GM23248 (cell line): Measurements from ENCODE around the gene FREM2. TPM values are rescaled to one million over a fixed set of nuclear protein-coding genes. Genes with fewer than 3 reads are reported as not detected.

ENCODE experiments used
- DNase-seq: peaks from one replicate; pipeline ENCODE4 v3.0.0-alpha.2; 2015
- H2AFZ ChIP-seq: fragments of 200-600 bp; sonication (generic); 2 replicates; pipeline ENCODE4 v1.6.1; 2016; ENCODE audit warnings: antibody characterized with exemption
- H3F3A ChIP-seq: fragments of 200-600 bp; sonication (generic); 2 replicates; pipeline ENCODE4 v1.6.1; 2016; ENCODE audit warnings: mild to moderate bottlenecking, antibody characterized with exemption, mixed run types; ENCODE audit not compliant: insufficient read depth
- H3K27ac ChIP-seq: fragments of 200-600 bp; sonication (generic); 2 replicates; pipeline ENCODE4 v1.5.1; 2016; ENCODE audit warnings: mild to moderate bottlenecking
- H3K27me3 ChIP-seq: fragments of 200-600 bp; sonication (generic); replicated peaks from 2 replicates; pipeline ENCODE4 v1.6.1; 2016; ENCODE audit warnings: mild to moderate bottlenecking; ENCODE audit not compliant: insufficient read depth
- H3K36me3 ChIP-seq: fragments of 200-600 bp; sonication (generic); 2 replicates; pipeline ENCODE4 v1.6.1; 2016; ENCODE audit warnings: low read depth, mild to moderate bottlenecking
- H3K4me1 ChIP-seq: fragments of 200-600 bp; sonication (generic); 2 replicates; pipeline ENCODE4 v1.6.1; 2016; ENCODE audit warnings: mild to moderate bottlenecking; ENCODE audit not compliant: insufficient read depth
- H3K4me2 ChIP-seq: fragments of 200-600 bp; sonication (generic); one replicate; pipeline ENCODE4 v1.6.1; 2016; ENCODE audit warnings: mild to moderate bottlenecking; ENCODE audit not compliant: unreplicated experiment
- H3K4me3 ChIP-seq: fragments of 200-600 bp; sonication (generic); 2 replicates; pipeline ENCODE4 v1.5.1; 2016; ENCODE audit warnings: mild to moderate bottlenecking
- H3K79me2 ChIP-seq: fragments of 200-600 bp; sonication (generic); 2 replicates; pipeline ENCODE4 v1.6.1; 2016; ENCODE audit warnings: mild to moderate bottlenecking; ENCODE audit not compliant: insufficient read depth
- H3K9ac ChIP-seq: fragments of 200-600 bp; sonication (generic); 2 replicates; pipeline ENCODE4 v1.6.1; 2016; ENCODE audit warnings: mild to moderate bottlenecking
- H3K9me2 ChIP-seq: fragments of 200-600 bp; sonication (generic); 2 replicates; pipeline ENCODE4 v1.6.1; 2016; ENCODE audit warnings: mixed run types, mild to moderate bottlenecking, moderate library complexity; ENCODE audit not compliant: insufficient read depth
- H3K9me3 ChIP-seq: fragments of 200-600 bp; sonication (generic); one replicate; pipeline ENCODE4 v1.6.1; 2017; ENCODE audit warnings: low read depth
- H4K20me1 ChIP-seq: fragments of 200-600 bp; sonication (generic); 2 replicates; pipeline ENCODE4 v1.6.0; 2016; ENCODE audit not compliant: insufficient read depth
- EZH2 ChIP-seq: fragments of 200-600 bp; sonication (generic); IDR thresholded peaks from 2 replicates; pipeline ENCODE4 v1.6.1; 2018; ENCODE audit warnings: antibody characterized with exemption, mild to moderate bottlenecking; ENCODE audit not compliant: insufficient read depth, poor library complexity, severe bottlenecking
- EZH2phosphoT487 ChIP-seq: fragments of 200-600 bp; sonication (generic); IDR thresholded peaks from 2 replicates; pipeline ENCODE4 v1.6.1; 2018; ENCODE audit warnings: antibody characterized with exemption, moderate library complexity, mild to moderate bottlenecking, low read depth; ENCODE audit not compliant: insufficient read depth
- WGBS, 2 experiments: methylation state at CpG; one replicate each; pipeline ENCODE4 v1.1.6; 2015 to 2017; ENCODE audit warnings: low lambda C conversion rate in 2 of 2, low coverage in 1 of 2; ENCODE audit errors: missing lambda C conversion rate in 2 of 2; 5-methylcytosine and 5-hydroxymethylcytosine counted together
- in situ Hi-C: fragments of 300-500 bp; cut with MboI; formaldehyde crosslinking; loops from 2 replicates; pipeline ENCODE4 v1.15.0; 2020
- polyA plus RNA-seq: library from polyadenylated mRNA; unstranded; fragments of >200 nt; fragmentation: Nextera tagmentation; extraction: Ambion mirVana; gene quantifications from 2 replicates; pipeline ENCODE4 v1.2.1, GENCODE V29; 2016
- total RNA-seq: library from RNA; depleted of rRNA; stranded (reverse); fragments of >200 nt; shearing (Covaris generic); gene quantifications from 2 replicates; pipeline ENCODE4 v1.2.3, GENCODE V29; 2014

Gene FREM2
- total and polyA plus RNA-seq, 2 experiments from 2014 or later: not detected

DNA sequence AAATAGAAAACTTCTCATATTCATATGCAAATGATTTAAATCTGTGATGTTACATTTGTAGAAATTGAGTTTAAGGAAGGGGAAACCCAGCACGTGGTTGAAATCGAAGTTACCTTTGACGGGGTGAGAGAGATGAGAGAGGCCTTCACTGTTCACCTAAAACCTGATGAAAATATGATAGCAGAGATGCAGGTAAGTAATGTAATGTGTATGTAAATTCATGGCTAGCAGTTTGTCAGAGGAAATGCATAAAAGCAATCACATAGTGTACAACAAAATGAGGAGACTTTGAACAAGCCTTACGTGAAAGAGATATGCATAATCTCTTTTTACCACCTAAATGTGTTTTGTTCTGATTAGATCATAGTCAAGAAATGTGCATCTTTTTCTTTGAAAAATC lies 169.2 kb downstream of the FREM2 start:
- Histone ChIP-seq H3K4me2 (no peak overlapping the region), H3K9me2 (no peaks in the 10 kb centered on the region), H3K9ac (no peak overlapping the region), H3K27ac (no peak overlapping the region), H3K79me2 (no peaks in the 10 kb centered on the region), H4K20me1 (no peaks in the 10 kb centered on the region), H2AFZ (no peak overlapping the region), H3K36me3 (no peaks in the 10 kb centered on the region), H3K4me1 (no peaks in the 10 kb centered on the region), H3K27me3 (0 out of 2 replicates have a peak, but pooled peaks cover 12% of the 10 kb centered on the region), H3F3A (no peaks in the 10 kb centered on the region), H3K9me3 (no peaks in the 10 kb centered on the region), H3K4me3 (no peak overlapping the region)
- no peak for DNase-seq
- in situ Hi-C loops: no loop called here
- no peak for TF ChIP-seq EZH2
- no peak for TF ChIP-seq EZH2phosphoT487
- 68 to 72% methylated on average over 4 of the region's 4 CpGs for WGBS, 2 experiments

- no peaks in the 10 kb centered on the region for H3K4me1 ChIP-seq
- no peaks in the 10 kb centered on the region for H3K79me2 ChIP-seq
- 28 to 33% methylated on average over 2 of the region's 2 CpGs for WGBS, 2 experiments
- no peaks in the 10 kb centered on the region for H3F3A ChIP-seq
- no peak overlapping the region for H3K9ac ChIP-seq
- no peaks in the 10 kb centered on the region for H3K9me3 ChIP-seq
- H3K4me2 ChIP-seq: no peak overlapping the region
- TF ChIP-seq EZH2 (no peak), EZH2phosphoT487 (no peak)
- peaks cover 36% of the 10 kb centered on the region for H3K27me3 ChIP-seq
- in situ Hi-C loops: no loop called here
- H3K36me3 ChIP-seq: no peaks in the 10 kb centered on the region
- no peaks in the 10 kb centered on the region for H4K20me1 ChIP-seq
- no peaks in the 10 kb centered on the region for H3K9me2 ChIP-seq
- no peak overlapping the region for H2AFZ ChIP-seq
- no peak overlapping the region for H3K4me3 ChIP-seq
- H3K27ac ChIP-seq: no peak overlapping the region
- no peak for DNase-seq
Observed at GRCh38 chr13:38862443-38862842, 175.6 kb downstream of the FREM2 start.

DNA sequence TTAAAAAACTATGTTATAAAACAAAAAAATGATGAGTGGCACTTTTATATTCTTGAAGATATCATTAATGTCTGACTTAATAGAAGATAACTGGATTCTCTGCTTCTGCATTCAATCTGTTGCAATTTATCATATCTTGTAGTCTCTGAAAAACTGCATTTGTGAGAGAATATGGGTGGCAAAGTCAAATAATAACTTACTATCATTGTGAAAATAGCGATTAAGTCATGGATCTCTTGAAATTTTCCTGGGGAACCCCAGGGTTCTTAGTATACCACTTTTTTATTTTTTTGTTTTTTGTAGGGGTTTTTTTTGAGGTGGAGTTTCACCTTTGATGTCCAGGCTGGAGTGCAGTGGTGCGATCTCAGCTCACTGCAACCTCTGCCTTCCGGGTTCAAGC lies 176.7 kb downstream of the FREM2 start:
- TF ChIP-seq EZH2phosphoT487 (no peak), EZH2 (no peak)
- H3K27me3 ChIP-seq: peaks cover 32% of the 10 kb centered on the region
- no peak overlapping the region for H2AFZ ChIP-seq
- DNase-seq: no peak
- no peaks in the 10 kb centered on the region for H4K20me1 ChIP-seq
- no peak overlapping the region for H3K27ac ChIP-seq
- no peak overlapping the region for H3K4me2 ChIP-seq
- 56 to 74% methylated on average over 3 of the region's 3 CpGs for WGBS, 2 experiments
- H3F3A ChIP-seq: no peaks in the 10 kb centered on the region
- in situ Hi-C loops: no loop called here
- H3K79me2 ChIP-seq: no peaks in the 10 kb centered on the region
- no peaks in the 10 kb centered on the region for H3K36me3 ChIP-seq
- H3K9me2 ChIP-seq: no peaks in the 10 kb centered on the region
- no peak overlapping the region for H3K4me3 ChIP-seq
- no peaks in the 10 kb centered on the region for H3K9me3 ChIP-seq
- no peak overlapping the region for H3K9ac ChIP-seq
- H3K4me1 ChIP-seq: no peaks in the 10 kb centered on the region

DNA sequence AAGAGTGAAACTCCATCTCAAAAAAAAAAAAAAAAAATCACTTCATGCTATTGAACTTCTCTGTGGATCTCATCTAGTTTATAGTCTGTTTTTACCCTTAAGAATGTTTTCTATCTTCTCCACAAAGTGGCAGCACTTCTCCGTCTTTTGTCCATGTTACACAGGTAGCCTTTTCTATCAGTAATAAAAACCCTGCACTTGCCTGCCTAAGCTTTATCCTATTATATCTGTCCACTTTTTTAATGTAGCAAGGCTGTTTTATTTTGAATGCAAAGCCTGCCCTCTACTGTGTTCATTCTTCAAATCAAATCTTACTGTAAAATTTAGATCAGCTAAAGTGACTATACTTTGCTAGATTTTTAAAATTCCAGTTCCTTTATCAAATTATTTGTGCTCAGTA lies 179.8 kb downstream of the FREM2 start:
- DNase-seq: no peak

DNA sequence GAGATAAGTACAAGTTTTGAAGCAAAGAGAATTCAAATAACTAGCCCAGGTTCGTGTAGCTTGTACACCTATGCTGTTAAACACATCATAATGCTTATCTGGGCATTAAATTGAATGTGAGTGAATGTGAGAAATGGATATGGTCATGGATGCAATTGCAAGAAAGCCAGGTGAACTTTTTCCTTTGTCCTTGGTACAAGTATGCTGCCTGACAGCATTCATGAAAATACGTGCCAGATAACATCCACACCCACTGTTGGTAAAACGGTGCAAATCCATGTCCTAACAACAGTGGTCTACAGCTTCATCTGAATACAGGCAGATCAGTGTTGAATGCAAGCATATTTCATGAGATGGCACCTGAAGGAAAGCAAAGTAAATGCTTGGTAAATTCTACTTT lies 181.5 kb downstream of the FREM2 start:
- DNase-seq: no peak
- Histone ChIP-seq H3K9me2 (no peaks in the 10 kb centered on the region), H3K9me3 (no peaks in the 10 kb centered on the region), H3K27me3 (peaks cover 35% of the 10 kb centered on the region), H3K27ac (no peak overlapping the region), H3K4me3 (no peak overlapping the region), H3K36me3 (no peaks in the 10 kb centered on the region), H3K79me2 (no peaks in the 10 kb centered on the region), H3K4me2 (no peak overlapping the region), H3F3A (no peaks in the 10 kb centered on the region), H3K9ac (no peak overlapping the region), H3K4me1 (no peaks in the 10 kb centered on the region), H4K20me1 (no peaks in the 10 kb centered on the region), H2AFZ (no peak overlapping the region)
- TF ChIP-seq EZH2phosphoT487 (no peak), EZH2 (no peak)
- WGBS, 2 experiments: 41% methylated on average over 3 of the region's 3 CpGs
- in situ Hi-C loops: no loop called here

More for the DNA sequence above, 179.8 kb downstream of the FREM2 start:
- 80 to 85% methylated on average over 1 of the region's 1 CpG for WGBS, 2 experiments
- Histone ChIP-seq H3K9me3 (no peaks in the 10 kb centered on the region), H4K20me1 (no peaks in the 10 kb centered on the region), H3F3A (no peaks in the 10 kb centered on the region), H3K4me3 (no peak overlapping the region), H2AFZ (no peak overlapping the region), H3K27ac (no peak overlapping the region), H3K36me3 (no peaks in the 10 kb centered on the region), H3K4me2 (no peak overlapping the region), H3K4me1 (no peaks in the 10 kb centered on the region), H3K27me3 (peaks cover 37% of the 10 kb centered on the region), H3K79me2 (no peaks in the 10 kb centered on the region), H3K9me2 (no peaks in the 10 kb centered on the region), H3K9ac (no peak overlapping the region)
- in situ Hi-C loops: no loop called here
- TF ChIP-seq EZH2: no peak
- no peak for TF ChIP-seq EZH2phosphoT487
